ENCODE results near the gene CELSR1.

CELSR1 gene

DNA sequence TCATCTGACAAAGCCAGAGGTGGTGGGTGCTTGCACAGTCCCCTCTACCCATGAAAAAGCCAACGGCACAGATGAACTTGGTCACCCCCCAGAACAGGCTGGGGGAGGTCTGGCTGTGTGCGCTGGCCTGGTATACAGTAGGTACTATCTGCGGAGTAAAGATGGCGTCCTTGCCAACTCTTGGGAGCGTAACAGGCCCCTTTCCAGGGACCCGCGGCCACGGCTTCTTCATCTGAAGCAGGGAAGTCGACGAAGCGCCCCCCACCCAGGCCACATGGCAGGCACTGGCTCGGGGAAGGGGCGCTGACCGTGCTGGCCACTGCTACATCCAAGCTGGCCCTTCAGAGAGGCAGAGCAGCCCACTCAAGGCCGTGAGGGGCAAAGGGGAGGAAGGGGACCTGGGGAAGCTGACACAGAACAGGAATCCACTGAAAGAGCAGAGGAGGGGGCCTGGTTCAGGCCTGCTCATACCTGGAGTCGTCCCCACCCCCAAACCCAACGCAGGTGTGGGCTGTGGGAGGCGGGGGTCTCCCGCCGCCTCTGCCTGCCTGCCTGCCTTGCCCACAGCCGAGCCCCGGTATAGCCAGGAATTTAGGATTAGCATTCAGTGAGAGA is 75.7 kb downstream of the CELSR1 start:
- Histone ChIP-seq H3K27ac (replicated peaks) (no peak overlapping the region), H3K27me3 (ENCODE audit: insufficient read depth, poor library complexity, severe bottlenecking) (no peaks in the 10 kb centered on the region), H3K4me3 (replicated peaks; ENCODE audit: insufficient read depth, low read length) (no peak overlapping the region)
- TF ChIP-seq POLR2AphosphoS5 (IDR thresholded peaks at IDR 0.05; ENCODE audit: low read depth) (no peak), SPI1 (IDR thresholded peaks at IDR 0.05; ENCODE audit: borderline replicate concordance, low read depth) (no peak), GABPA (IDR thresholded peaks at IDR 0.05; ENCODE audit: low read depth) (no peak), CTCF (IDR thresholded peaks at IDR 0.05; ENCODE audit: insufficient read depth, low read length) (no peak)
- TF ChIP-seq, protein P1, sequence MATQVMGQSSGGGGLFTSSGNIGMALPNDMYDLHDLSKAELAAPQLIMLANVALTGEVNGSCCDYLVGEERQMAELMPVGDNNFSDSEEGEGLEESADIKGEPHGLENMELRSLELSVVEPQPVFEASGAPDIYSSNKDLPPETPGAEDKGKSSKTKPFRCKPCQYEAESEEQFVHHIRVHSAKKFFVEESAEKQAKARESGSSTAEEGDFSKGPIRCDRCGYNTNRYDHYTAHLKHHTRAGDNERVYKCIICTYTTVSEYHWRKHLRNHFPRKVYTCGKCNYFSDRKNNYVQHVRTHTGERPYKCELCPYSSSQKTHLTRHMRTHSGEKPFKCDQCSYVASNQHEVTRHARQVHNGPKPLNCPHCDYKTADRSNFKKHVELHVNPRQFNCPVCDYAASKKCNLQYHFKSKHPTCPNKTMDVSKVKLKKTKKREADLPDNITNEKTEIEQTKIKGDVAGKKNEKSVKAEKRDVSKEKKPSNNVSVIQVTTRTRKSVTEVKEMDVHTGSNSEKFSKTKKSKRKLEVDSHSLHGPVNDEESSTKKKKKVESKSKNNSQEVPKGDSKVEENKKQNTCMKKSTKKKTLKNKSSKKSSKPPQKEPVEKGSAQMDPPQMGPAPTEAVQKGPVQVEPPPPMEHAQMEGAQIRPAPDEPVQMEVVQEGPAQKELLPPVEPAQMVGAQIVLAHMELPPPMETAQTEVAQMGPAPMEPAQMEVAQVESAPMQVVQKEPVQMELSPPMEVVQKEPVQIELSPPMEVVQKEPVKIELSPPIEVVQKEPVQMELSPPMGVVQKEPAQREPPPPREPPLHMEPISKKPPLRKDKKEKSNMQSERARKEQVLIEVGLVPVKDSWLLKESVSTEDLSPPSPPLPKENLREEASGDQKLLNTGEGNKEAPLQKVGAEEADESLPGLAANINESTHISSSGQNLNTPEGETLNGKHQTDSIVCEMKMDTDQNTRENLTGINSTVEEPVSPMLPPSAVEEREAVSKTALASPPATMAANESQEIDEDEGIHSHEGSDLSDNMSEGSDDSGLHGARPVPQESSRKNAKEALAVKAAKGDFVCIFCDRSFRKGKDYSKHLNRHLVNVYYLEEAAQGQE (IDR thresholded peaks at IDR 0.05; ENCODE audit: insufficient replicate concordance, low read depth): no peak
- no peak for DNase-seq (ENCODE audit: low read depth in 1 of 2, low spot score in 1 of 2)

DNA sequence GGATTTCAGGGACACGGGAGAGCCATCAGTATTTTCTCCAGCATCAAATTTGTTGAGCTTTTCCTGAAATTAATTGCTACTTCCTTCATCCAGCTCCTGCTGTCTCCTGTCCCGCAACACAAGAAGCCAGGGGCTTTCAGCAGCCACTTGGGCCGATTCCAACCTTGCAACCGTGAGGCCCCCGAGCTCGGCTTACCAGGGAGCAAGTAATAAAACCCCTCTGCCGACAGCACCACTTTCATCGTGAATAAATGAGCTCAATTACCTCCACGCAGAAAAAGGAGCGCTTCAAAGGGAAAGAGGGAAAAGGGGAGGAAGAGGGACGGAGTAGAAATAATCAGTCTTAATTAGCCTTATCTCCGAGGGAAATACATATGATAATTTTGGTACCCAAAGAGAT is 76.6 kb downstream of the CELSR1 start:
- no peak for TF ChIP-seq POLR2AphosphoS5 (IDR thresholded peaks at IDR 0.05; ENCODE audit: low read depth)
- no peak overlapping the region for H3K27ac ChIP-seq (replicated peaks)
- H3K27me3 ChIP-seq (ENCODE audit: insufficient read depth, poor library complexity, severe bottlenecking): no peaks in the 10 kb centered on the region
- no peak overlapping the region for H3K4me3 ChIP-seq (replicated peaks; ENCODE audit: insufficient read depth, low read length)
- DNase-seq (ENCODE audit: low read depth in 1 of 2, low spot score in 1 of 2): no peak

- TF ChIP-seq, protein P1 (IDR thresholded peaks at IDR 0.05; ENCODE audit: insufficient replicate concordance, low read depth): no peak
- TF ChIP-seq POLR2AphosphoS5 (IDR thresholded peaks at IDR 0.05; ENCODE audit: low read depth): no peak
- TF ChIP-seq SPI1 (IDR thresholded peaks at IDR 0.05; ENCODE audit: borderline replicate concordance, low read depth): no peak
- no peak for TF ChIP-seq CTCF (IDR thresholded peaks at IDR 0.05; ENCODE audit: insufficient read depth, low read length)
- TF ChIP-seq GABPA (IDR thresholded peaks at IDR 0.05; ENCODE audit: low read depth): no peak
- Histone ChIP-seq H3K27ac (replicated peaks) (no peak overlapping the region), H3K27me3 (ENCODE audit: insufficient read depth, poor library complexity, severe bottlenecking) (peaks cover 2% of the 10 kb centered on the region), H3K4me3 (replicated peaks; ENCODE audit: insufficient read depth, low read length) (no peak overlapping the region)
- no peak for DNase-seq (ENCODE audit: low read depth in 1 of 2, low spot score in 1 of 2)
These were observed 77.9 kb downstream of the CELSR1 start for GRCh38 chr22:46459347-46460065.

- peaks cover 2% of the 10 kb centered on the region for H3K27me3 ChIP-seq (ENCODE audit: insufficient read depth, poor library complexity, severe bottlenecking)
- no peak overlapping the region for H3K27ac ChIP-seq (replicated peaks)
- H3K4me3 ChIP-seq (replicated peaks; ENCODE audit: insufficient read depth, low read length): no peak overlapping the region
- TF ChIP-seq CTCF (IDR thresholded peaks at IDR 0.05; ENCODE audit: insufficient read depth, low read length): no peak
- TF ChIP-seq, protein P1 (IDR thresholded peaks at IDR 0.05; ENCODE audit: insufficient replicate concordance, low read depth): no peak
- DNase-seq (ENCODE audit: low read depth in 1 of 2, low spot score in 1 of 2): no peak
These were observed 78.9 kb downstream of the CELSR1 start for GRCh38 chr22:46458525-46458924.
